ENCODE results near the gene CELF1. TPM values are rescaled to one million over a fixed set of nuclear protein-coding genes. Genes with fewer than 3 reads are reported as not detected.
A peak's percentile ranks its signal among the peaks of the same experiment; 100 is the strongest.
"Not testable (repeated sequence)": the region's sequence is repeated elsewhere in the genome, so short reads cannot be mapped to it uniquely, and the experiment has no call there.

CELF1 gene
- total RNA-seq, 3 donors from 2014 or later: 186 to 199 (median 190) TPM

DNA sequence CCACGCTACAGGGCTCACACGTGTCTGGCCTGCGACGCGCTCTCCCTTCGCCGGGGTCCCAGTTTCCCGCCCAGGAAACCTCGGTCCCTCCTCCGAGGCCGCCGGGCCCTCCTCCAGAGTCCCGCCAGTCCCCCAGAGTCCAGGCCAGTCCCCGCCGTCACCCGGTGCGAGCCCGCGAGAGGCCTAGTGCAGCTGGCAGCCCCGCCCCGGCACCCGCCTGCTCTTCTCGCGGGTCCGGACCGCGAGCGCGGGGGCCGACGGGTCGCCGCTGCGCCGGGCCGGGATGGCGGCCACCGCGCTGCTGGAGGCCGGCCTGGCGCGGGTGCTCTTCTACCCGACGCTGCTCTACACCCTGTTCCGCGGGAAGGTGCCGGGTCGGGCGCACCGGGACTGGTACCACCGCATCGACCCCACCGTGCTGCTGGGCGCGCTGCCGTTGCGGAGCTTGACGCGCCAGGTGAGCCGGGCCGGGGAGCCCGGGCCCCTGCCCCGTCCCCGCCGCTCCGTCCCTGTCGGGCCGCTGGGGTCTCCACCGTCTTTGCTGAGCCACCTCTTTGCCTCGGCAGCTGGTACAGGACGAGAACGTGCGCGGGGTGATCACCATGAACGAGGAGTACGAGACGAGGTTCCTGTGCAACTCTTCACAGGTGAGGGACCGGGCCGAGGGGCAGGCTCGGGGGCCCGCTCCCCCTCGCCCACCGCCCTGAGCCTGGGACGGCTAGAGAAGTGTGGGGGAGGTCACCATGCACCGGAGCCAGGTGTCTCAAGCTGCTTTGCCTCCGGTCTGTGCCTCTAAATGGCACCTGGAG lies 12.6 kb upstream of the CELF1 start, which contains the start of gene PTPMT1:
Gene PTPMT1, plus strand, starts transcription at position 260 of the 809 bp plus-strand sequence. Its CDS starts 24 bp downstream, at position 284.
- no peaks in the 10 kb centered on the region for H3K27me3 Mint-ChIP-seq (ENCODE audit: low read depth)
- H3K36me3 Mint-ChIP-seq (ENCODE audit: insufficient read depth): peaks cover 5% of the 10 kb centered on the region
- peaks cover 13% of the 10 kb centered on the region for H3K4me1 Mint-ChIP-seq (ENCODE audit: low read depth)
- no peaks in the 10 kb centered on the region for H3K9me3 Mint-ChIP-seq
- peak; percentile 55 for DNase-seq
- peak within 1 kb of the TSS; percentile 84 for H3K4me3 Mint-ChIP-seq
- peak; percentile 93 to 96 for ATAC-seq

DNA sequence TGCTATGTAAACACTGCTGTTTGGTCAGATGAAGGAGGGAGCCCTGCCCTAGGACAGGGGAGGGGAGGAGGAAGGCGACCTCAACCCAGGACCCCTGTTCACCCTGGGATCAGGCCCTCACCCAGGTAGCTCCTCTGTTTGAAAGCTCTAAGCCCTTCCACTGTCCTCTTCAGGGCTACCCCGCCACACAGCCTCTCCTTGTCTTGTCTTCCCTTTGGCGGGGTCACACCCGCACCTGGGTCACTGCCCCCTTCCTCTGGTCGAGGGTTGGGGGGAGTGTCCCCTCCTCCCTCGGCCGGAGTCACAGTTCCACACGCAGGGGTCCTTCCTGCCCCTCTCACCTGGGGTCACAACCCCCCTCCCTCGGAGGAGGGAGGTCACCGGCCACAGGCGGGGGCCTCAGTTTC lies 12.0 kb upstream of the CELF1 start:
- H3K4me1 Mint-ChIP-seq (ENCODE audit: low read depth): peaks cover 13% of the 10 kb centered on the region
- ATAC-seq (peak; percentile 6 to 7), DNase-seq (no peak)
- H3K36me3 Mint-ChIP-seq (ENCODE audit: insufficient read depth): peaks cover 5% of the 10 kb centered on the region
- no peaks in the 10 kb centered on the region for H3K9me3 Mint-ChIP-seq
- peak overlapping the region; percentile 79 for H3K4me3 Mint-ChIP-seq
- H3K27me3 Mint-ChIP-seq (ENCODE audit: low read depth): no peaks in the 10 kb centered on the region

DNA sequence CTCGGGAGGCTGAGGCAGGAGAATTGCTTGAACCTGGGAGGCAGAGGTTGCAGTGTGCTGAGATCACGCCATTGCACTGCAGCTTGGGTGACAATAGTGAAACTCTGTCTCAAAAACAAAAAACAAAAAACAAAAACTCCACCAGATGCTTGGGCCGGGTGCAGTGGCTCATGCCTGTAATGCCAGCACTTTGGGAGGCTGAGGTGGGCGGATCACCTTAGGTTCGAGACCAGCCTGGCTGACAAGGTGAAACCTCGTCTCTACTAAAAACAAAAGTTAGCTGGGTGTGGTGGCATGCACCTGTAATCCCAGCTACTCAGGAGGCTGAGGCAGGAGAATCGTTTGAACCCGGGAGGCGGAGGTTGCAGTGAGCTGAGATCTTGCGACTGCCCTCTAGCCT lies 11.4 kb upstream of the CELF1 start:
- H3K27me3 Mint-ChIP-seq (ENCODE audit: low read depth); DNase-seq; H3K36me3 Mint-ChIP-seq (ENCODE audit: insufficient read depth); ATAC-seq; H3K9me3 Mint-ChIP-seq: not testable (repeated sequence)
- Mint-ChIP-seq H3K4me1 (ENCODE audit: low read depth) (peaks cover 13% of the 10 kb centered on the region), H3K4me3 (peak overlapping the region; percentile 67)

DNA sequence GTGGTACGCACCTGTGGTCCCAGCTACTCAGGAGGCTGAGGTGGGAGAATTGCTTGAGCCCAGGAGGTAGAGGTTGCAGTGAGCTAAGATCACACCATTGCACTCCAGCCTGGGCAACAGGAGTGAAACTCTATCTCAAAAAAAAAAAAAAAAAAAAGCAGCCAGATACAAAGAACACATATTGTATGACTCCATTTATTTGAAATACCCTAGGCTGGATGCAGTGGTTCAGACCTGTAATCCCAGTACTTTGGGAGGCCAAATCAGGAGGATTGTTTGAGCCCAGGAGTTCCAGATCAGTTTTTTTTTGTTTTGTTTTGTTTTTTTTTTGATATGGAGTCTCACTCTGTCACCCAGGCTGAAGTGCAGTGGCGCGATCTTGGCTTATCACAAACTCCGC lies 9.5 kb upstream of the CELF1 start:
- H3K4me1 Mint-ChIP-seq (ENCODE audit: low read depth): peaks cover 13% of the 10 kb centered on the region
- H3K27me3 Mint-ChIP-seq (ENCODE audit: low read depth); DNase-seq; H3K36me3 Mint-ChIP-seq (ENCODE audit: insufficient read depth); ATAC-seq; H3K4me3 Mint-ChIP-seq; H3K9me3 Mint-ChIP-seq: not testable (repeated sequence)

DNA sequence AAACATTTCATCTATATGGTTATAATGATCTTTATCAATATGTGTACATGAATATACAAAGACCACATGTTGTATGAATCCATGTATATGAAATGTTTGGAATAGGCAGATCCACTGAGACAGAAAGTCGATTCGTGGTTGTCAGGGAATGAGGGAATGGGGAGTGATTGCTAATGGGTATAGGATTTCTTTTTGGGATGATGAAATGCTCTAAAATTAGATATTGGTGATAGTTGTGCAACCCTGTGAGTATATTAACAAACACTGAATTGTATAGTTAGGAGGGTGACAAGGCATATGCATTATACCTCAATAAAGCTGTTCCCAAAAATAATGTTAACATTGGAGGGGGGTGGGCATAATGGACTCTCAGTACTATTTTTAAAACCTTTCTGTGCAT lies 7.5 kb upstream of the CELF1 start:
- DNase-seq: no peak
- Mint-ChIP-seq H3K9me3 (no peaks in the 10 kb centered on the region), H3K4me1 (ENCODE audit: low read depth) (peaks cover 3% of the 10 kb centered on the region), H3K4me3 (no peak overlapping the region), H3K27me3 (ENCODE audit: low read depth) (no peaks in the 10 kb centered on the region), H3K36me3 (ENCODE audit: insufficient read depth) (no peaks in the 10 kb centered on the region)
- ATAC-seq: no peak

DNA sequence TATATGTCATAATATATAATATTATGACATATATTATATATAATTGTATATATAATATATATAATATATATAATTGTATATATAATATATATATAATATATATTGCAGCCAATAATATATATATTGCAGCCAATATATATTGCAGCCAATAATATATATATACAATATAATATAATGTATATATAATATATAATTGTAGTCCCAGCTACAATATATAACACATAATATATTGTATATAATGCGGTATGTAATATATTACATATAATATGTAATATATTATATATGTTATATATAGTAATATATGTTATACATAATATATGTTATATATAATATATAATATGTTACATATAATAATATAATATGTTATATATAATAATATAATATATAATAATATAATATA lies 5.8 kb upstream of the CELF1 start:
- Mint-ChIP-seq H3K9me3 (no peaks in the 10 kb centered on the region), H3K27me3 (ENCODE audit: low read depth) (no peaks in the 10 kb centered on the region), H3K36me3 (ENCODE audit: insufficient read depth) (no peaks in the 10 kb centered on the region), H3K4me1 (ENCODE audit: low read depth) (peaks cover 2% of the 10 kb centered on the region), H3K4me3 (no peak overlapping the region)
- DNase-seq: no peak
- no peak for ATAC-seq

DNA sequence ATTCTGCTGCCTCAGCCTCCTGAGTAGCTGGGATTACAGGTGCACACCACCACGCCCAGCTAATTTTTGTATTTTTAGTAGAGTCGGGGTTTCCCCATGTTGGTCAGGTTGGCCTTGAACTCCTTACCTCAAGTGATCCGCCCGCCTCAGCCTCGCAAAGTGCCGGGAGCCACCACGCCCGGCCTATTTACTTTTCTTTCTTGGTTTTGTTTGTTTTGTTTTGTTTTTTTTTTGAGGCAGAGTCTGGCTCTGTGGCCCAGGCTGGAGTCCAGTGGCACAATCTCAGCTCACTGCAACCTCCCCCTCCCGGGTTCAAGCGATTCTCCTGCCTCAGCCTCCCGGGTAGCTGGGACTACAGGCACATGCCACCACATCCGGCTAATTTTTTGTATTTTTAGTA lies 4.1 kb upstream of the CELF1 start:
- H3K27me3 Mint-ChIP-seq (ENCODE audit: low read depth); H3K4me1 Mint-ChIP-seq (ENCODE audit: low read depth); H3K36me3 Mint-ChIP-seq (ENCODE audit: insufficient read depth); DNase-seq; ATAC-seq; H3K9me3 Mint-ChIP-seq; H3K4me3 Mint-ChIP-seq: not testable (repeated sequence)

DNA sequence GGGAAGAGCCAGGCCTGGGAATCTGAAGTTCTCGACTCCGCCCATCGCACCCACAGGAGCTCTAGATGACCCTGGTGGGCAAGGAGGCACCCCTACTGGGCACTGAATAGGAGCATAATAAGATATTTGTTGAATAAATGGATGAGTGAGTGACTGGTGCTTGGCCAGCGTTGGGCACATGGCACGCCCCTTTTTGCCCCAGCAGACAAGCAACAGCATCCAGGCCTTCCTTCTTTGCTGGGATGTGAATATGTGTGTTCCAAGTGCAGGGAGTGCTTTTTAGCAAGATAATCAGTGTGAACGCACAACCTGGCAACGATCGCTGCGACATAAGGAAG lies 443 bp upstream of the CELF1 start:
- Mint-ChIP-seq H3K4me3 (peak overlapping the region; percentile 82), H3K27me3 (ENCODE audit: low read depth) (no peaks in the 10 kb centered on the region), H3K36me3 (ENCODE audit: insufficient read depth) (peaks cover 14% of the 10 kb centered on the region), H3K4me1 (ENCODE audit: low read depth) (peaks cover 35% of the 10 kb centered on the region), H3K9me3 (no peaks in the 10 kb centered on the region)
- DNase-seq (no peak), ATAC-seq (peak; percentile 16 to 31)

DNA sequence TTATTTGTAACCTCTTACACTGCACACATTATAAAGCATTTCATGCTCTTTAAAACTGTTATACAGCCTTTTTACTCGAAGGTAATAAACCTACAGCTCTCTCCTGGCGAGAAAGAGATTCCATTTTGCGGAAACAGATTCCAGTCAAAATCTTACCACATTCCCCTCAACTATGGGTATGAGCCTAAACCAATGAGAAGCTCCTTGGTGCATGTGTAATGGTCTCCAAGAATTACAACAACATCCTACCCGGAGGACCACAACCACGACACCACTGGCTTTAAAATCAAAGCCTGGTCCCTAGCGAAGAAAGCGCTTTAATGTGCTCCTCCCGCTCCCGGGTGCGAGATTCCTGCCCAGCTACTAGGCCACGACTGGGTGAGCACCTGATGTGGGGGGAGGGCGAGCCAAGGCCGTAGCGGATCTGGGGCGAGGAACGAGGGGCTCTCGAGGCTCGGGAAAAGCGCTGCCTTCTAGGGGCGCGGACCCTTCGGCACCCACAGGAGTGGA lies 821 bp downstream of the CELF1 start:
- Mint-ChIP-seq H3K4me1 (ENCODE audit: low read depth) (peaks cover 46% of the 10 kb centered on the region), H3K4me3 (peak overlapping the region; percentile 92), H3K9me3 (no peaks in the 10 kb centered on the region), H3K27me3 (ENCODE audit: low read depth) (no peaks in the 10 kb centered on the region), H3K36me3 (ENCODE audit: insufficient read depth) (peaks cover 16% of the 10 kb centered on the region)
- peak; percentile 3 for ATAC-seq
- peak; percentile 14 for DNase-seq

DNA sequence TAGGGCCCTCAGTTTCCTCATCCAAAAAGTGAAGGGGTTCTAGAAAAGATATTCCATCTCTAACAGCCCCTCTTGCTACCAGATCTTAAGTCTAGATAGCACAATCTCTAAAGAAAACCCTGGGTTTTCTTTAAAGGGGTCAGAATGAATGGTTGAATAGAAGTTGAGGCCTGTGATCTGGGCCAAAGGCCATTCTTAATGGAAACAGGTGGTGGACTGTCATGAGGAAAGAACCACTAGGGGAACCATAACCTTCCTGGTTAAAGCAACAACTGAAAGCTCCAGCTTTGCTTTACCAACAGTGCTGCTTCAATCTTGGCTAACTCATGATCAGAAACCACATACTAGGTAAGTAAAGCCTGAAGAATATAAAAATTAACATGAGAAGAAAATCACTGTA lies 1.8 kb downstream of the CELF1 start:
- ATAC-seq (no peak), DNase-seq (no peak)
- H3K9me3 Mint-ChIP-seq: no peaks in the 10 kb centered on the region
- H3K27me3 Mint-ChIP-seq (ENCODE audit: low read depth): no peaks in the 10 kb centered on the region
- peak overlapping the region; percentile 92 for H3K4me3 Mint-ChIP-seq
- H3K36me3 Mint-ChIP-seq (ENCODE audit: insufficient read depth): peaks cover 17% of the 10 kb centered on the region
- H3K4me1 Mint-ChIP-seq (ENCODE audit: low read depth): peaks cover 53% of the 10 kb centered on the region

DNA sequence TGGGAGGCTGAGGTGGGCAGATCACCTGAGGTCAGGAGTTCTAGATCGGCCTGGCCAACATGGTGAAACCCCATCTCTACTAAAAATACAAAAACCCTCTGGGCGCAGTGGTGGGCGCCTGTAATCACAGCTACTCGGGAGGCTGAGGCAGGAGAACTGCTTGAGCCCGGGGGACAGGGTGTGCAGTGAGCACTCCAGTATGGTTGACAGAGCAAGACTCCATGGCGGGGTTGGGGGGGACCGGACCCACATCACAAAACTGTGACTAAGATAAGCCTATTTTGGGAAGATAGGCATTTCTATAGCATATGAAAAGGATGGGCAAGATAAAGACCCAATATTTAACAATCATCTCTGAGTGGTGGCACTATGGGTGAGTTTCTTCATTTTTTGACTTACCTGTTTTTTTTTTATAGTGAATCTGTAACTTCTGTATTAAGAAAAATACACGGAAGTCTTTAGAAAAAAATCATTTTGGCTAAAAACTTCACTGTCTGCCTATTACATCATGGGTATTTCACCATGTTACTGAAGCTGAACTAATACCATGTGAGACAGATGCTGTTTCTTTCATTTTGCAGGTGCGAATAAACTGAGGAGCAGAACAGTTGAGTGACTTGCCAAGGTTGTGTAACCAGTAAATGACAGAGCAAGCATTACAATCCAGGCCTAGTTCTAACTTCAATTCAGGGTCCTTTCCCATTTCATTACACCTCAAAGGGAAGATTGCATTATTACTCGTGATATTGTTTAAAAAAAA lies 2.5 kb downstream of the CELF1 start:
- peaks cover 53% of the 10 kb centered on the region for H3K4me1 Mint-ChIP-seq (ENCODE audit: low read depth)
- peaks cover 17% of the 10 kb centered on the region for H3K36me3 Mint-ChIP-seq (ENCODE audit: insufficient read depth)

DNA sequence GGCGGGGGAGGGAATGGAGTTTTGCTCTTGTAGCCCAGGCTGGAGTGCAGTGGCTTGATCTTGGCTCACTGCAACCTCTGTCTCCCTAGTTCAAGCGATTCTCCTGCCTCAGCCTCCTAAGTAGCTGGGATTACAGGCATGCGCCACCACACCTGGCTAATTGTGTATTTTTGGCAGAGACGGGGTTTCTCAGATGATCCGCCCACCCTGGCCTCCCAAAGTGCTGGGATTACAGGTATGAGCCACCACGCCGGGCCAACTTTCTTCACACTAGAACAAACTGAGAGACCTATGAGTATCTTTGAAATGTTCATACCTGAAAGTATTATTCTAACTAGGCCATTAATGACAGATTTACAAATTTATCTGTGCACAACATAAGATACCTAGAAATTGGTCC lies 6.7 kb downstream of the CELF1 start:
- not testable (repeated sequence) for H3K27me3 Mint-ChIP-seq (ENCODE audit: low read depth); ATAC-seq; DNase-seq; H3K9me3 Mint-ChIP-seq; H3K4me3 Mint-ChIP-seq
- Mint-ChIP-seq H3K36me3 (ENCODE audit: insufficient read depth) (peaks cover 14% of the 10 kb centered on the region), H3K4me1 (ENCODE audit: low read depth) (peaks cover 73% of the 10 kb centered on the region)

More for the DNA sequence above, 2.5 kb downstream of the CELF1 start:
- DNase-seq (no peak), ATAC-seq (no peak)
- H3K9me3 Mint-ChIP-seq: no peaks in the 10 kb centered on the region
- no peaks in the 10 kb centered on the region for H3K27me3 Mint-ChIP-seq (ENCODE audit: low read depth)
- H3K4me3 Mint-ChIP-seq: peak overlapping the region; percentile 92

DNA sequence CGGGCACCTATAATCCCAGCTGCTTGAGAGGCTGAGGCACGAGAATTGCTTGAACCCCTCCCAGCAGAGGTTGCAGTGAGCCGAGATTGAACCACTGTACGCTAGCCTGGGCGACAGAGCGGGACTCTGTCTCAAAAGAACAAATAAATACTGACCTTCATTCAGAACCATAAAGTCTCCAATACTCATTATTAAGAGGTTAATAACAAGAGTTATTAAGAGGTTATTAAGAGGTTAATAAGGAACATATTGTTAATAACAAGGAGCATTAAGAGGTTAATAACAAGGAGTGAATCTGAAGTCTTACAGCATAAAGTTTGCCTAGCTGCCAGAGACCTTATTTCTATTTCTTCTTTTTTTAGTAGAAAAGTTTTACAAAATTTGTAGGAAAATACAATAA lies 7.6 kb downstream of the CELF1 start:
- Mint-ChIP-seq H3K4me1 (ENCODE audit: low read depth) (peaks cover 73% of the 10 kb centered on the region), H3K27me3 (ENCODE audit: low read depth) (no peaks in the 10 kb centered on the region), H3K4me3 (no peak overlapping the region), H3K9me3 (no peaks in the 10 kb centered on the region), H3K36me3 (ENCODE audit: insufficient read depth) (peaks cover 9% of the 10 kb centered on the region)
- DNase-seq (no peak), ATAC-seq (no peak)

DNA sequence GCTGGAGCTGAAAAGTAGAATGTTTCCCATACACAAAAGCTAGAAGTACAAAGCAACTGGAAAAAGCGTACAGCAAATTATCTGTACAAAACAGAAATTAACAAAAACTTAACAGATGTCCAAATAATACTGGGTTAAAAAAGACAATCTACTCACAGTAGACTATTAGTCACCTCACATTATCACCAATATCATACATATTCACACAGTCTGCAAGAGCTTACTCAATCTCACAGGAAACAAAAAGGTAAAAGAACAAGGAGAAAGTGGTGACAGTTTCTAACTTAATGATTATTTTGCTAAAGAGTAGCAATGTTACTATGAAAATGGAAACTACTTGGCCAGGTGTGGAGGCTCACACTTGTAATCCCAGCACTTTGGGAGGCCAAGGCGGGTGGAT lies 11.9 kb downstream of the CELF1 start:
- H3K27me3 Mint-ChIP-seq (ENCODE audit: low read depth): no peaks in the 10 kb centered on the region
- no peaks in the 10 kb centered on the region for H3K9me3 Mint-ChIP-seq
- peak; percentile 20 to 29 for ATAC-seq
- peaks cover 66% of the 10 kb centered on the region for H3K4me1 Mint-ChIP-seq (ENCODE audit: low read depth)
- H3K4me3 Mint-ChIP-seq: peak overlapping the region; percentile 58
- no peak for DNase-seq
- peaks cover 6% of the 10 kb centered on the region for H3K36me3 Mint-ChIP-seq (ENCODE audit: insufficient read depth)

DNA sequence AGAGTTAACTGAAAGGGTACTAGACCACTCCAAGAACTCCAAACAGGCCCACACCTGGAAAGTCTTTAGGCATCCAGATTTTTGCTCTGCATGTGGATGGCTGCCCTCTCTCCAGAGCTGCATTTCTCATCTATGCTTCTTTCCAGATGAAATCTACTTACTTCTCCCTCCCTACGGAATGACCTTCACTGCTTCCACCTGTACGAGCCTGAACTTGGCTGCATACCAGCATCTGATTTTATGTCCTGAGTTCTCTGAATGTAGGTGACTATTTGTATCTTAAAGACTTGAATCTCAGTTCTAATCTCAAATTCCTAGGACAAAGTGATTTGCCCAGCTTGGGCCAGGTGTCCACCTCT lies 13.3 kb downstream of the CELF1 start:
- Mint-ChIP-seq H3K36me3 (ENCODE audit: insufficient read depth) (peaks cover 9% of the 10 kb centered on the region), H3K9me3 (no peaks in the 10 kb centered on the region), H3K4me3 (peak overlapping the region; percentile 50), H3K27me3 (ENCODE audit: low read depth) (no peaks in the 10 kb centered on the region), H3K4me1 (ENCODE audit: low read depth) (peaks cover 70% of the 10 kb centered on the region)
- DNase-seq: no peak
- no peak for ATAC-seq

Data from activated T-cell treated with anti-CD3 and anti-CD28 coated beads, Interleukin-2, amount 50 U/mL, for 4 hours (primary cell).